Measurements from ENCODE around the gene E2F7. TPM values are rescaled to one million over a fixed set of nuclear protein-coding genes. Genes with fewer than 3 reads are reported as not detected.
"Not testable (repeated sequence)": the region's sequence is repeated elsewhere in the genome, so short reads cannot be mapped to it uniquely, and the experiment has no call there.

E2F7 gene, protein sequence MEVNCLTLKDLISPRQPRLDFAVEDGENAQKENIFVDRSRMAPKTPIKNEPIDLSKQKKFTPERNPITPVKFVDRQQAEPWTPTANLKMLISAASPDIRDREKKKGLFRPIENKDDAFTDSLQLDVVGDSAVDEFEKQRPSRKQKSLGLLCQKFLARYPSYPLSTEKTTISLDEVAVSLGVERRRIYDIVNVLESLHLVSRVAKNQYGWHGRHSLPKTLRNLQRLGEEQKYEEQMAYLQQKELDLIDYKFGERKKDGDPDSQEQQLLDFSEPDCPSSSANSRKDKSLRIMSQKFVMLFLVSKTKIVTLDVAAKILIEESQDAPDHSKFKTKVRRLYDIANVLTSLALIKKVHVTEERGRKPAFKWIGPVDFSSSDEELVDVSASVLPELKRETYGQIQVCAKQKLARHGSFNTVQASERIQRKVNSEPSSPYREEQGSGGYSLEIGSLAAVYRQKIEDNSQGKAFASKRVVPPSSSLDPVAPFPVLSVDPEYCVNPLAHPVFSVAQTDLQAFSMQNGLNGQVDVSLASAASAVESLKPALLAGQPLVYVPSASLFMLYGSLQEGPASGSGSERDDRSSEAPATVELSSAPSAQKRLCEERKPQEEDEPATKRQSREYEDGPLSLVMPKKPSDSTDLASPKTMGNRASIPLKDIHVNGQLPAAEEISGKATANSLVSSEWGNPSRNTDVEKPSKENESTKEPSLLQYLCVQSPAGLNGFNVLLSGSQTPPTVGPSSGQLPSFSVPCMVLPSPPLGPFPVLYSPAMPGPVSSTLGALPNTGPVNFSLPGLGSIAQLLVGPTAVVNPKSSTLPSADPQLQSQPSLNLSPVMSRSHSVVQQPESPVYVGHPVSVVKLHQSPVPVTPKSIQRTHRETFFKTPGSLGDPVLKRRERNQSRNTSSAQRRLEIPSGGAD
- polyA plus RNA-seq (ENCODE audit: insufficient read depth in 1 of 5, insufficient read length in 5 of 5, low replicate concordance in 1 of 5): 10 to 100 TPM in 1 of 5 donors, 1 to 10 TPM in 4; 4.4 to 11.5 (median 8.6) TPM
- long read RNA-seq, donor 1, full-length matches to known transcripts: 2 of 2 reads
- long read RNA-seq, donor 1, partial matches to known transcripts: 0 of 2 reads
- long read RNA-seq, donor 1, other reads (novel, unspliced or antisense): 0 of 2 reads
- long read RNA-seq, donor 2: 0 reads
- long read RNA-seq, donor 3: 0 reads
- long read RNA-seq, donor 4, partial matches to known transcripts: 0 of 1 reads
- long read RNA-seq, donor 4, other reads (novel, unspliced or antisense): 0 of 1 reads
- long read RNA-seq, donor 5, full-length matches to known transcripts: 3 of 3 reads
- long read RNA-seq, donor 5, partial matches to known transcripts: 0 of 3 reads
- long read RNA-seq, donor 5, other reads (novel, unspliced or antisense): 0 of 3 reads
- long read RNA-seq, donor 6, partial matches to known transcripts: 0 of 1 reads
- long read RNA-seq, donor 6, other reads (novel, unspliced or antisense): 0 of 1 reads
- long read RNA-seq, donor 7, full-length matches to known transcripts: 2 of 2 reads
- long read RNA-seq, donor 7, partial matches to known transcripts: 0 of 2 reads
- long read RNA-seq, donor 7, other reads (novel, unspliced or antisense): 0 of 2 reads
- long read RNA-seq, donor 8: 0 reads

DNA sequence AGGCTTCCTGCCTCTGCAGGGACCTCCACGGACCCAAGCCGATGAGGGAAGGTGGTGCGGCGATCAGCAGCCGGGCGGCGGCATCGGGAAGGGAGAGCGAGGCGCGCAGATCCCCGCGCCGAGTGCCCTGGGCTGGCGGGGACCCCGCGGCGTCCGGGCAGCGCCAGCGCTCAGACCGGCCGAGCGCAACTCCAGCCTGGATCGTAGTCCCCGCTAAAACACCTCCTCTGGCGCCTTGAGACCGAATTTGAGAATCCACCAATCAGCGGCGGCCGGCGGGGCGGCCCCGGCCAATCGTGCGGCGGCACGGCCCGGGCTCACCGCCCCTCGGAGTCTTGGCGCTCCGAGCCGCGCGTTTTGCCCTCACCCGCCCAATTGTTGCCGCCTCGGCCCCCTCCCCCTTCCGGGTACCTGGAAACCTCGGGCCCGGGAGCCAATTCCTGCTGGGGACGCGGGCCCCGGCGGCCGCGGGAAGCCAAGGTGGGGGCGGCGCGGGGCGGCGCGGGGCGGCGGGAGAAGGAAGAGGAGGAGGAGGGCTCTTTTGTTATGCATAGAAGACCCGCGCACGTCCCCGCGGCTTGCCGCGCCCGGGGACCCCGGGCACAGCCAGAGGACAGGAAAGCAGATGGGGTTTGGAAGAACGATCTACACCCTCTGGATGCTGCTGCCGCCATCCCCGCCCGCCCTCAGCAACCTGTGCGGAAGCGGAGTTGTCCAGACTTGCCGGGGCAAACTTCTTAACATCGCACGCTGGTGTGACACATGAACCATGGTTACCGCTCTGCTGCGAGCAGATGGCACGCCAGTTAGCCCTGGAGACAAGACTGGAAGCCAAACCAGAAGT, at the start of gene E2F7:
Gene E2F7, minus strand, starts transcription at position 209 of the 844 bp plus-strand sequence. CDS start 934 bp downstream, outside the sequence.
- peak; percentile 86 to 87 for DNase-seq

DNA sequence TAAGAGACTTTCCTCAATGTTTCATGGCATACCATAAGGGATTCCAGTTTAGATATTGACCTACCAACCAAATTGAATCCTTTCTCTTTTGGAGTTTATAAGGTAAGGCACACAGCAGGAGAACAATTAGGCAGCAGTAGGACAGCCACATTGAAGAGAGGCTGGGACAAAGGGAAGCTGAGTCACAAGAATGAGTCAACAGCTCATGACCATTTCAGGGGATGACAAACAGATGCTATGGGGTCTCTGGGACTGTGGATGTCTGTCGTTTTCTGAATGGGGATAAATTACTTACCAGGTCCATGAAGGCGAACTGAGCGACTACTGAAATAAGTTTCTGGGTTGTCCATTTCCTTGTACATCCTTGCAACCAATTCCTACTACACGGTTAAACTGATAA, 48.6 kb upstream of the E2F7 start:
- DNase-seq: no peak

DNA sequence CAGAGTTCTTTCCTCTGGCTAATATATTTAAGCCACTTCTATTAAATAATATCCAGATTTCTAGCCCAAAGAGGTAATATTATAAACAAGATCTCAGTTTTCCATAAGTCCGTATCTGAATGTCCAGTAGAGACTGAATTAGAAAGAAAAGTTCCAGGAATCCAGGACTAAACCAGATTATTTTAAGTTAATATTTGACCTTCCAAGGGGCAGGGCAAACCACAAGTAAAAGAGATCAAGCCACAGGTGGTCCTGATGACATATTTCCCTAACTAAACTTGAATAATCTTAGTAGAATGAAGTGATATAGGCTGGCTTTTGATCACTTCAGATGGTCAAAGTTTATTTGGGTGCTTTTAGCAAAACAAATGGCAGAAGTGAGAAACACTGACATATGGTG, 43.3 kb upstream of the E2F7 start:
- DNase-seq: no peak

DNA sequence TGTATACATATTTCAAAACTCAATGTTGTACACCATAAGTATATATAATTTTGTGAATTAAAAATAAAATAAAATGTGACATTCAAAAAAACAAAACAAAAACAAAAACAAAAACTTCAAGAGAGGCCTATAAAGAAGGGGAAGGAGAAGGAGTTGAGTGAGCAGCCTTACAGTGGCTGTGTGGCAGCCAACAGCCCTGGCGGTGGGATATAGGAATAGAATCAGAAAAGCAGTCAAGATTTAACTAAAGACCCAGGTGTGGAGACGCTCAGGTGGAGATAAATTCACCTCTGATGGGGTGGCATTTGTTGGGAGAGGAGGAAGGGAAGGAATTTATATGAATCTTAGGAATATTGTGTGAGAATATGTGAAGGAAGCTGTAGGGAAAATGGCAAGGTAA, 41.8 kb upstream of the E2F7 start:
- no peak for DNase-seq

DNA sequence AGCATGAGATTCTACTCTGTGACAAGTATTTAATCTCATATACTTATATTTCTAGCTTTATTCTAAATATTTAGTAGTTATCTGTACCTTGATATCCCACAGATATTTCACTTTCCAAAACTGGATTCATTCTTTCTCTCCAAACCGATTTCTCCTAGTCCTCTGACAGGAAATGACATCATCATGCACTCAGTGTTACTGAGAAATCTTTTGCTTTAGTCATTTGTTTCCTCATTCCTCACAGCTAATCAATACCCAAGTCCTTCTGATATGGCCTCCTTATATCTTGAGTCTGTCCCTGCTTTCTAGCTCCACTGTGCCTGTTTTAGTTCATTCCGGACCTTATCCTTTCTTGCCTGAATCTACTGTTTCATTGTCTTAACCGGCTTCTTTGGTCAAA, 39.4 kb upstream of the E2F7 start:
- DNase-seq: no peak

DNA sequence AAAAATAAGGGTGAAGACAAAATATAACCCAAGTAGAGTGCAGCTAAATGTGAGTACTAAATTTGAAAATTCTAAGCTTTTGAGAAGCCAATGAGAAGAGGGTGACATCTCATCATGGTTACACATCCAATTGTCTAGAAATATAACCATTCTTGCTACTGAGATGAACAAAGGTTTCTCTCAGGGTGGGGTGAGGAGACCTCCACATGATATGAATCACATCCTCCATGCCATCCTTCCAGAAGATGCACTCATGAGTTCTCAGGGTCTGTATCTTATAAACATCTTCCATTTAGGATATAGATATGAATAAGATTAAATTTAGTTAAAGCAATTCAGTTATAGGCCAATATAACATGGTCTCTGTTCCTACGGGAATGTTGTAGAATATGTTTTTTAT, 38.9 kb upstream of the E2F7 start:
- DNase-seq: no peak

DNA sequence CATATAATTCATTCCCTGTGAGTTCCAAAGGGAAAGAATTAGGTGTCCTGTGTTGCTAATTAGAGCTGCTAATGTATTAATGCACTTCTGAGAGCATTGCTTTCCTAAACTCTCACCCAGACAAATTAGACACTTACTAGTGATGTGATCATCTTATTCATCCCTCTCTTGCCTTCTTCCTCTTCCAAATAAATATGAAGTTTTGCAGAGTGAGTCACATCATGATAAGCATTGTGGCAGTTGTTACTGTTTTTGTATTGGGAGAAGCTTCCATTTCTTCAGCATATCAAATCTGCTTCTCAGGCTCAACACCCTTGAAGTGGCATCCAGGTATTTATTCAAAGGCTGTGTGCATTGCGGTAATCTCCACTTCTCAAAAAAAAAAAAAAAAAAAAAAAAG, 37.3 kb upstream of the E2F7 start:
- DNase-seq: no peak

DNA sequence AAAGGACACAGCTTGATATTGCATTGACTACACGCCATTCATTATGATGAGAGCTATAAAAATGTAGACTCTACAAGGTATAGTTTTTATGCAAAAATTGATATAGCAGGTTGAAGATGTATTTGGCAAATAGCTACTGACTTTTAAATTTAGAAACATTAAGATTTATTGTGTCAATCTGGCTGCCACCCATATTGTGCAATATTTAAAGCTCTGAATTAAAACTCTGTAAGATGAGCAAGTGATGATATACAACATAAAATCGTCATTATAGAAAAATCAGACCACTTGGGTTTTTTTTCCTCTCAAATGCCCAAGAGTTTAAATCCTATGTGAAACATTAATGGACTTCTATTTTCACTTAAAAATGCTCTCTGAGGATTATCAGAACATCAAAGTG, 36.8 kb upstream of the E2F7 start:
- no peak for DNase-seq

DNA sequence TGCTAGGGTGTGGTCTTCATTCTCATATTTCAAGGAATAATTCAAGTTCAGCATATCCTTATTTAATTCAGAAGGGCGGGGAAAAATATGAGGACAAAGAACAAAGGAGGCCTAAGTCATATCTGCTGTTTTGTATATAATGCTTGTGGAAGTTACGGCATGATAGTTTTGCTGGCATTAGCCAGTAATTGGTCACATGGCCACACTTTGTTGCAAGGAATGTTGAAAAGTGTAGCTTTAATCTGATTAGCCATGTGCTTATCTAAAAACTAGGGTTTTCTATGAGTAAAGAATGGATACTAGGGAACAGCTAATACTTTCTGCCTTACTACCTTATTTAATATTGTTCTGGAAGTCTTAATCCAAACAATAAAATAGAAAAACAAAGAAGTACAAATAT, 34.4 kb upstream of the E2F7 start:
- no peak for DNase-seq

DNA sequence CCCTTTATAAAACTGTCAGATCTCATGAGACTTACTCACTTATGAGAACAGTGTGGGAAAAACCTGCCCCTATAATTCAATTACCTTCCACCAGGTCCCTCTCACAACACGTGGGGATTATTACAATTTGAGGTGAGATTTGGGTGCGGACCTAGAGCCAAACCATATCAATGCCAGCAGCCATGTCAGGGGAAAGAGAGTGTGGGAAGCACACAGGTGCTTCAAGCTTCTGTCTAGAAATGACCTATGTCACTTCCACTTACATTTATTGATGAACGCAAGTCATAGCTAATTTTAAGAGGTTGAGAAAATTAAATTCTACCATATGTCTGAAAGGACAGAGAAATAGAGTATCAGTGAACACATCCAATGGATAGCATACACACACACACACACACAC, 32.5 kb upstream of the E2F7 start:
- no peak for DNase-seq

DNA sequence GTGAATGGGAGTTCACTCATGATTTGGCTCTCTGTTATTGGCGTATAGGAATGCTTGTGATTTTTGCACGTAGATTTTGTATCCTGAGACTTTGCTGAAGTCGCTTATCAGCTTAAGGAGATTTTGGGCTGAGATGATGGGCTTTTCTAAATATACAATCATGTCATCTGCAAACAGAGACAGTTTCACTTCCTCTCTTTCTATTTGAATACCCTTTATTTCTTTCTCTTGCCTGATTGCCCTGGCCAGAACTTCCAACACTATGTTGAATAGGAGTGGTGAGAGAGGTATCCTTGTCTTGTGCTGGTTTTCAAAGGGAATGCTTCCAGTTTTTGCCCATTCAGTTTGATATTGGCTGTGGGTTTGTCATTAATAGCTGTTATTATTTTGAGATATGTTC, 26.9 kb upstream of the E2F7 start:
- not testable (repeated sequence) for DNase-seq

DNA sequence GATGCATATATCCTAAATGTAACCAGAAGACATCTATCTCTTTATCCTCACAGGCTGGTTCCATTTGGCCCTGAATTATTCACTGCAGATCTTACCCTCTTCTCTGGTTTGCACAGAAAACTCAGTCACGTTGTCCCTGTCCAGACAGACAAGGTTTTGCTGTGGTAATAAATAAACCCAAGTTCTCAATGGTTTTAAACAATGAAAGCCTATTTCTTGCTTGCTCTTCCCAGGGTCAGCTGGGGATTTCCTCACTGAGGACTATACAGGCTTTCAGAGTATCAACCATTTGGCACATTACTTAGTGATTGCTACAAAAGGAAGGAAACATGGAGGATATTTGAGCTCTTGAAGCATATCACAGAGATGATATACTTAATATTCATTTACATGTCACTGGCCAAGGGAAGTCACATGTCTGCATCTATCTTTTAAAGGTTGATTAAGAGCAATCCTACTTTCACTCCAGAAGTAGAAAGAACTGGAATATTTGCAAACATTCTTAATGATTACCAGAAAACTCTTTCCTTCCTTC, 24.4 kb upstream of the E2F7 start:
- no peak for DNase-seq

DNA sequence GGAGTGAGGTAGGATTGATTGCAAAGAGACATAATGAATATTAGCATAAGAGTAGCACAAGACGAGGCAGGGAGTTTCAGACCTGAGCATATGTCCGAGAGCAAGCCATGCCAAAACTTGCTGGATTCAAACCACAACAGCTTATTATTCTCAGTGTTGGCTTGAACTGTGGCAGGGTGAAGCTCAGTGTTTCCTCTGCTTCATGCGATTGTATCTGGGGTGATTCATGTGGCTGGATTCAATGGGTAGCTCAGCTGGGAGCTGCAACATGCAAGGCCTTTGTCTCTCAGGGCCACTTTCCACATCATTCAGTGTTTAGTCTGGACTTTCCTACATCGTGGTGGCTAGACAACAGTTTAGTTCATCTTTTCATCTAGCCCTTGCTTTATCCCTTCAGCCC, 22.1 kb upstream of the E2F7 start:
- no peak for DNase-seq

DNA sequence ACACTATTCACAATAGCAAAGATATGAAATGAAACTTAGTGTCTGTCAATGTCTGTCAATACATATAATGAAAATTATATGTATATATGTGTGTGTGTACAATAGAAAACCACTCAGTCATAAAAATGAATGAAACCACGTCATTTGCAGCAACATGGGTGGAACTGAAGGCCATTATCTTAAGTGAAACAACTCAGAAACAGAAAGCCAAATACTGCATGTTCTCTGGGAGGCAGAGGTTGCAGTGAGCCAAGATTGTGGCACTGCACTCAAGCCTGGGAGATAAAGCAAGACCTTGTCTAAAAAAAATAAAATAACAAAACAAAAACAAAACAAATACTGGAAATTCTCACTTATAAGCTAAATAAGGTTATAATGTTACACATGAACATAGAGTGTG, 16.7 kb upstream of the E2F7 start:
- DNase-seq: no peak

DNA sequence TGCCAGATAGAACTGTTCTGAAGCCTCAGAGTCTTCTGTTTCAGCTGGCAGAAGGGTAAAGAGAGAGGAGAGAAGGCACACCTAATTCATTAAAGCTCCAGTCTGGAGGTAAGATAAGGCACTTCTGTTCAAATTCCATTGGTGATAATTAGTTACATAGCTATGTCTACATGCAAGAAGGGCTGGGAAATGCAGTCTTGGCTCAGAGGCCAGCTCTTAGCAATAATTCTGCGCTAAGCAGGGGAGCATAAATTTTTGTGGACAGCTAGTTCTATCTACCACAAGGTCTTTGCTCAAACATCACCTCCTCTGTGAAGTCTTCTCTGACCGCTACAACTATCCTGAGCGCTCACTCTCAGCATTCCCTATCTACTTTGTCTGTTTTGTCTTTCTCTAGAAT, 14.3 kb upstream of the E2F7 start:
- DNase-seq: no peak

DNA sequence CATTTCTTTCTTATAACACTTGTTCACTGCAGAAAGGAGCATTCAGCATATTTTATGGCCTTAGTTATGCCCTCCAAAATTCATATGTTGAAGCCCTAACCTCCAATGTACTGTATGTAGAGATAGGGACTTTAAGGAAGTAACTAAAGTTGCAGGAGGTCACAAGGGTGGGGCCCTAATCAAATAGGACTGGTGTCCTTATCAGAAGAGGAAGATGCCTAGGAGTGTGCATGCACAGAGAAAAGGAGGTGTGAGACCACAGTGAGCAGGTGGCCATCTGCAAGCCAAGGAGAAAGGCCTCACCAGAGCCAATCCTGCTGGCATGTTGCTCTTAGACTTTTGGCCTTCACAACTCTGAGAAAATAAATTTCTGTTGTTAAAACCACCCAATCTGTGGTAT, 12.9 kb upstream of the E2F7 start:
- DNase-seq: no peak

DNA sequence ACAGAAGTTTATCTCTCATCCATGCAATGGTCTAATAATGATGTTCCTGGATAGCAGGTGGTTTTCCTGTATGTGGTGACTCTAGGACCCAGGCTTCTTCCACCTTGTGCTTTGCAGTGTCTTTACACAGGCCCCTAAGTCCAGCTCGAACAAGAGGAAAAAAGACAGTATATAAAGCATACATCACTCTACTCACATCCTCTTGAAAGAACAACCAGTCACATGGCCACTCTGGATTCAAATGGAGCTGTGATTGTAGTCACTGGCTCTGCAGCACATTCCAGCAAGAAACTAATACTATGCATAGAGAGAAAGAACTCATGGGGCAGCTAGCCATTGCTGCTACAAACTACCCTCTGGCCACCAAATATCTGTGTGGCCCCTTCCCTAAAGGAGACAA, 11.5 kb upstream of the E2F7 start:
- DNase-seq: no peak

DNA sequence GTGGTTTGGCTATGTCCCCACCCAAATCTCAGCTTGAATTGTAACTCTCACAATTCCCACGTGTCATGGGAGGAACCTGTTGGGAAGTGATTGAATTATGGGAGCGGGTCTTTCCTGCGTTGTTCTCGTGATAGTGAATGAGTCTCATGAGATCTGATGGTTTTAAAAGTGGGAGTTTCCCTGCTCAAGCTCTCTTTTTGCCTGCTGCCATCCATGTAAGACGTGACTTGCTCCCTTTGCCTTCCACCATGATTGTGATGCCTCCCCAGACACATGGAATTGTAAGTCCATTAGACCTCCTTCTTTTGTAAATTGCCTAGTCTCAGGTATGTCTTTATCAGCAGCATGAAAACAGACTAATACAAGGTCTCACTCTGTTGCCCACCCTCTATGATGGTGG, 8.5 kb upstream of the E2F7 start:
- not testable (repeated sequence) for DNase-seq

DNA sequence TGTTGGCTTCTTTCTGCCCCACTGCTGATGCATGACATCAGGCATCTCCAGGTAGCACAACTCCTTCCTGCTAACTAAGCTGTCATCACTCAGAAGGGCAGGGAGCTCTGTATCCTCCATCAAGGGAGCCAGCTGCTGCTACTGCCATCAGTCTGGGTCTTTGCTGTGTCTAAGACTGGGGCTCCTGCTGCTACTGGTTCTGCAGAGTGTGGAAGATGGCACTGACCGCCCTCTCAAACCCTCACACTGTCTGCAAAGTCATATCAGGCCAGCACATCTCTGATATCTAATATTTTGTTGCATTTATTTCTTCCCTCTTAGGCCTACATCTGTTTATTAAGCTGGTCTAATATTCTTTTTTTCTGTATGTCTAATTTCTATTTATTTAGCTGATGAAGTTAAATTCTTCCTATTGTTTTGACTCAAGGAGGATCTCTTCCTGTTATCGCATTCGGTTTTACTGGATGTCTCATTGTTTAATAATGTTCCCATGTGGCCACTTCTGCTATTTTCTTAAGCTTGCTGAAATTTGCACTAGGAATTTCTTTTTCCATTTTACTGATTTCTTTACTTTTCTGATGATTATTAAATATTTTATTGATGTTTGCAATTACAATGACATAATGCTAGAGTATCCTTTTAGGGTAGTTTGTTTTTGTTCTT, 7.6 kb upstream of the E2F7 start:
- DNase-seq: no peak

Data from right lung (tissue), 10 donors.